OCI-LY3 (cell line): ENCODE data around the gene MAD1L1.

Experiments used
- H2AFZ ChIP-seq: fragments of 200-600, 300-600 bp; shearing (Covaris generic); 2 replicates; pipeline ENCODE4 v1.6.0; 2014; ENCODE audit warnings: antibody characterized with exemption, low read depth, low read length
- H3K27ac ChIP-seq: fragments of 200-600, 300-600 bp; sonication (generic); 2 replicates; pipeline ENCODE4 v1.5.1; 2014; ENCODE audit warnings: mild to moderate bottlenecking, low read length, moderate library complexity, mixed read lengths
- H3K27me3 ChIP-seq: fragments of 200-600, 300-600 bp; sonication (generic); 2 replicates; pipeline ENCODE4 v1.6.1; 2014; ENCODE audit warnings: low read depth, low read length, mixed read lengths
- H3K36me3 ChIP-seq: fragments of 200-600, 300-600 bp; sonication (generic); replicated peaks from 2 replicates; pipeline ENCODE3; 2014; ENCODE audit warnings: low read depth, low read length, mixed read lengths
- H3K4me1 ChIP-seq: fragments of 300-600, 200-600 bp; sonication (generic); 2 replicates; pipeline ENCODE4 v1.6.1; 2014; ENCODE audit warnings: low read length, mixed read lengths
- H3K4me2 ChIP-seq: fragments of 200-600, 300-600 bp; sonication (generic); 2 replicates; pipeline ENCODE4 v1.6.1; 2014; ENCODE audit warnings: low read length, mixed read lengths
- H3K4me3 ChIP-seq: fragments of 300-600, 200-600 bp; sonication (generic); 2 replicates; pipeline ENCODE4 v1.5.1; 2014; ENCODE audit warnings: antibody characterized with exemption, mild to moderate bottlenecking, low read length, moderate library complexity
- H3K79me2 ChIP-seq: fragments of 300-600, 200-600 bp; shearing (Covaris generic); 2 replicates; pipeline ENCODE4 v1.6.1; 2014; ENCODE audit warnings: mild to moderate bottlenecking, low read length, mixed read lengths
- H3K9ac ChIP-seq: fragments of 300-600, 200-600 bp; shearing (Covaris generic); 2 replicates; pipeline ENCODE4 v1.6.0; 2014; ENCODE audit warnings: mild to moderate bottlenecking, low read length, moderate library complexity
- H3K9me3 ChIP-seq: fragments of 200-600, 300-600 bp; shearing (Covaris generic); 2 replicates; pipeline ENCODE4 v1.6.1; 2014; ENCODE audit warnings: low read length, mixed read lengths; ENCODE audit not compliant: insufficient read depth
- H4K20me1 ChIP-seq: fragments of 200-600, 300-600 bp; sonication (generic); 2 replicates; pipeline ENCODE4 v1.6.1; 2016; ENCODE audit warnings: low read length, mixed read lengths; ENCODE audit not compliant: insufficient read depth
- CTCF ChIP-seq: fragments of 200-600, 300-600 bp; sonication (generic); IDR thresholded peaks from 2 replicates; pipeline ENCODE4 v1.5.1; 2014; ENCODE audit warnings: antibody characterized with exemption, low read length, low read depth
- EZH2phosphoT487 ChIP-seq: fragments of 200-600 bp; shearing (Covaris generic); IDR thresholded peaks from 2 replicates; pipeline ENCODE4 v1.6.1; 2018; ENCODE audit warnings: antibody characterized with exemption, mixed run types, low read depth

MAD1L1 gene

GRCh38 chr7:2274666-2275065, 41.9 kb upstream of the MAD1L1 start:
- Histone ChIP-seq H3K79me2 (peaks cover 3% of the 10 kb centered on the region; the same call in 1 of the 2 replicates), H2AFZ (no peak overlapping the region), H3K27me3 (no peaks in the 10 kb centered on the region), H3K4me3 (no peak overlapping the region), H3K9ac (no peak overlapping the region), H3K36me3 (no peaks in the 10 kb centered on the region), H3K9me3 (no peaks in the 10 kb centered on the region), H4K20me1 (no peaks in the 10 kb centered on the region), H3K27ac (no peak overlapping the region), H3K4me1 (no peaks in the 10 kb centered on the region), H3K4me2 (no peak overlapping the region)
- TF ChIP-seq EZH2phosphoT487 (no peak), CTCF (no peak)

GRCh38 chr7:2273866-2274265, 41.1 kb upstream of the MAD1L1 start:
- Histone ChIP-seq H3K4me2 (no peak overlapping the region), H3K4me1 (no peaks in the 10 kb centered on the region), H3K9me3 (no peaks in the 10 kb centered on the region), H3K4me3 (no peak overlapping the region), H3K27ac (no peak overlapping the region), H3K79me2 (no peaks in the 10 kb centered on the region), H3K27me3 (no peaks in the 10 kb centered on the region), H2AFZ (no peak overlapping the region), H3K36me3 (no peaks in the 10 kb centered on the region), H4K20me1 (no peaks in the 10 kb centered on the region), H3K9ac (no peak overlapping the region)
- TF ChIP-seq CTCF (no peak), EZH2phosphoT487 (no peak)

GRCh38 chr7:2272031-2272430, 39.3 kb upstream of the MAD1L1 start:
- no peaks in the 10 kb centered on the region for H3K79me2 ChIP-seq
- TF ChIP-seq CTCF (no peak), EZH2phosphoT487 (no peak)
- H3K9ac ChIP-seq: no peak overlapping the region
- no peaks in the 10 kb centered on the region for H4K20me1 ChIP-seq
- H3K4me3 ChIP-seq: no peak overlapping the region
- H3K27me3 ChIP-seq: no peaks in the 10 kb centered on the region
- H3K9me3 ChIP-seq: no peaks in the 10 kb centered on the region
- H3K36me3 ChIP-seq: no peaks in the 10 kb centered on the region
- no peak overlapping the region for H2AFZ ChIP-seq
- H3K4me2 ChIP-seq: no peak overlapping the region
- H3K4me1 ChIP-seq: no peaks in the 10 kb centered on the region
- no peak overlapping the region for H3K27ac ChIP-seq

GRCh38 chr7:2271273-2272026, 38.7 kb upstream of the MAD1L1 start:
- Histone ChIP-seq H3K9me3 (no peaks in the 10 kb centered on the region), H3K27me3 (no peaks in the 10 kb centered on the region), H3K27ac (no peak overlapping the region), H3K4me2 (no peak overlapping the region), H3K9ac (no peak overlapping the region), H3K4me1 (no peaks in the 10 kb centered on the region), H3K4me3 (no peak overlapping the region), H4K20me1 (no peaks in the 10 kb centered on the region), H2AFZ (no peak overlapping the region), H3K36me3 (no peaks in the 10 kb centered on the region), H3K79me2 (no peaks in the 10 kb centered on the region)
- no peak for TF ChIP-seq EZH2phosphoT487
- no peak for TF ChIP-seq CTCF
